HepG2 (cell line): Measurements from ENCODE around the gene ENTREP3. TPM values are rescaled to one million over a fixed set of nuclear protein-coding genes. Genes with fewer than 3 reads are reported as not detected.

Experiments
- ATF7-NPFF ChIP-seq: sonication (generic); formaldehyde crosslinking; IDR thresholded peaks from 2 replicates; pipeline ENCODE4 v1.8.1; 2023; ENCODE audit warnings: mild to moderate bottlenecking, low read depth, missing genetic modification reagents, moderate library complexity
- DRAP1 ChIP-seq: IDR thresholded peaks from 2 replicates; pipeline ENCODE4 v1.6.1; 2016; ENCODE audit warnings: missing genetic modification reagents, missing compliant biosample characterization
- KDM4B ChIP-seq: sonication (generic); formaldehyde crosslinking; IDR thresholded peaks from 2 replicates; pipeline ENCODE4 v1.4.0; 2020; ENCODE audit warnings: missing genetic modification reagents
- MTA1 ChIP-seq: sonication (generic); formaldehyde crosslinking; IDR thresholded peaks from 2 replicates; pipeline ENCODE4 v1.4.0; 2020; ENCODE audit warnings: missing genetic modification reagents, mild to moderate bottlenecking, borderline replicate concordance
- TIGD3 ChIP-seq: sonication (generic); formaldehyde crosslinking; IDR thresholded peaks from 2 replicates; pipeline ENCODE4 v1.5.1; 2020; ENCODE audit warnings: mild to moderate bottlenecking, missing genetic modification reagents, borderline replicate concordance
- TSC22D2 ChIP-seq: sonication (generic); formaldehyde crosslinking; IDR thresholded peaks from 2 replicates; pipeline ENCODE4 v1.5.1; 2020; ENCODE audit warnings: missing genetic modification reagents, mild to moderate bottlenecking, borderline replicate concordance
- XRCC5 ChIP-seq: fragments of 200-400 bp; formaldehyde crosslinking; optimal IDR thresholded peaks from 2 replicates; pipeline ENCODE3; 2017; ENCODE audit warnings: mild to moderate bottlenecking, low read length
- ZNF24 ChIP-seq: fragments of 450-650 bp; IDR thresholded peaks from 2 replicates; pipeline ENCODE4 v1.6.1; 2017; ENCODE audit warnings: antibody characterized with exemption, mild to moderate bottlenecking
- ZNF552 ChIP-seq: sonication (generic); formaldehyde crosslinking; IDR thresholded peaks from 2 replicates; pipeline ENCODE4 v1.9.0; 2022; ENCODE audit warnings: missing genetic modification reagents, mild to moderate bottlenecking, borderline replicate concordance
- ZNF674 ChIP-seq: sonication (generic); formaldehyde crosslinking; IDR thresholded peaks from 2 replicates; pipeline ENCODE4 v1.5.0; 2020; ENCODE audit warnings: low read depth, mild to moderate bottlenecking, missing genetic modification reagents
- polyA plus RNA-seq, 8 experiments: library from polyadenylated mRNA; depleted of rRNA in 3 of 8; stranded (reverse) in 7 of 8; unstranded in 1 of 8; fragments of >200 nt; fragmentation: Illumina TruSeq in 4 of 8; extraction: Trizol in 4 of 8; gene quantifications; 2 replicates each; pipeline versions ENCODE4 v1.2.1 to v1.2.3, GENCODE V29; 2011 to 2016; ENCODE audit warnings: low read depth in 4 of 8, missing spikeins in 1 of 8, mixed read lengths in 1 of 8; ENCODE audit not compliant: insufficient read depth in 1 of 8
- total RNA-seq, 5 experiments: library from RNA; depleted of rRNA; stranded (reverse); fragments of >200 nt; fragmentation: Illumina TruSeq; extraction: Trizol; gene quantifications; 2 replicates each; pipeline ENCODE4 v1.2.3, GENCODE V29; 2016; ENCODE audit warnings: low read depth in 1 of 5
- TF ChIP-seq, protein P1 (sequence below): sonication (generic); formaldehyde crosslinking; IDR thresholded peaks from 2 replicates; pipeline ENCODE4 v1.4.0; 2020; ENCODE audit warnings: mild to moderate bottlenecking, low read depth, missing genetic modification reagents
- TF ChIP-seq, protein P2 (sequence below): sonication (generic); formaldehyde crosslinking; IDR thresholded peaks from 2 replicates; pipeline ENCODE4 v1.5.1; 2020; ENCODE audit warnings: mild to moderate bottlenecking, missing genetic modification reagents, moderate library complexity
- TF ChIP-seq, protein P3 (sequence below): sonication (generic); formaldehyde crosslinking; IDR thresholded peaks from 2 replicates; pipeline ENCODE4 v1.4.0; 2020; ENCODE audit warnings: missing genetic modification reagents

The ENTREP3 gene
- total and polyA plus RNA-seq, 2 of the 13 experiments (the other 11 are each of a cell fraction or from before 2014, with no cell fraction given) = 4.1 to 9.9 TPM

- TF ChIP-seq, protein P1, sequence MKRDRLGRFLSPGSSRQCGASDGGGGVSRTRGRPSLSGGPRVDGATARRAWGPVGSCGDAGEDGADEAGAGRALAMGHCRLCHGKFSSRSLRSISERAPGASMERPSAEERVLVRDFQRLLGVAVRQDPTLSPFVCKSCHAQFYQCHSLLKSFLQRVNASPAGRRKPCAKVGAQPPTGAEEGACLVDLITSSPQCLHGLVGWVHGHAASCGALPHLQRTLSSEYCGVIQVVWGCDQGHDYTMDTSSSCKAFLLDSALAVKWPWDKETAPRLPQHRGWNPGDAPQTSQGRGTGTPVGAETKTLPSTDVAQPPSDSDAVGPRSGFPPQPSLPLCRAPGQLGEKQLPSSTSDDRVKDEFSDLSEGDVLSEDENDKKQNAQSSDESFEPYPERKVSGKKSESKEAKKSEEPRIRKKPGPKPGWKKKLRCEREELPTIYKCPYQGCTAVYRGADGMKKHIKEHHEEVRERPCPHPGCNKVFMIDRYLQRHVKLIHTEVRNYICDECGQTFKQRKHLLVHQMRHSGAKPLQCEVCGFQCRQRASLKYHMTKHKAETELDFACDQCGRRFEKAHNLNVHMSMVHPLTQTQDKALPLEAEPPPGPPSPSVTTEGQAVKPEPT = peak; percentile 93
- TF ChIP-seq ZNF674 (CRISPR knock-in tag) (no peak), ATF7-NPFF (CRISPR knock-in tag) (peak; percentile 57), MTA1 (CRISPR knock-in tag) (peak; percentile 96), TIGD3 (CRISPR knock-in tag) (no peak), XRCC5 (peak; percentile 34), KDM4B (peak; percentile 90), ZNF552 (no peak), ZNF24 (no peak), TSC22D2 (peak; percentile 58; the same call in 1 of the 2 replicates), DRAP1 (CRISPR knock-in tag) (peak; percentile 95)
- TF ChIP-seq, protein P2, sequence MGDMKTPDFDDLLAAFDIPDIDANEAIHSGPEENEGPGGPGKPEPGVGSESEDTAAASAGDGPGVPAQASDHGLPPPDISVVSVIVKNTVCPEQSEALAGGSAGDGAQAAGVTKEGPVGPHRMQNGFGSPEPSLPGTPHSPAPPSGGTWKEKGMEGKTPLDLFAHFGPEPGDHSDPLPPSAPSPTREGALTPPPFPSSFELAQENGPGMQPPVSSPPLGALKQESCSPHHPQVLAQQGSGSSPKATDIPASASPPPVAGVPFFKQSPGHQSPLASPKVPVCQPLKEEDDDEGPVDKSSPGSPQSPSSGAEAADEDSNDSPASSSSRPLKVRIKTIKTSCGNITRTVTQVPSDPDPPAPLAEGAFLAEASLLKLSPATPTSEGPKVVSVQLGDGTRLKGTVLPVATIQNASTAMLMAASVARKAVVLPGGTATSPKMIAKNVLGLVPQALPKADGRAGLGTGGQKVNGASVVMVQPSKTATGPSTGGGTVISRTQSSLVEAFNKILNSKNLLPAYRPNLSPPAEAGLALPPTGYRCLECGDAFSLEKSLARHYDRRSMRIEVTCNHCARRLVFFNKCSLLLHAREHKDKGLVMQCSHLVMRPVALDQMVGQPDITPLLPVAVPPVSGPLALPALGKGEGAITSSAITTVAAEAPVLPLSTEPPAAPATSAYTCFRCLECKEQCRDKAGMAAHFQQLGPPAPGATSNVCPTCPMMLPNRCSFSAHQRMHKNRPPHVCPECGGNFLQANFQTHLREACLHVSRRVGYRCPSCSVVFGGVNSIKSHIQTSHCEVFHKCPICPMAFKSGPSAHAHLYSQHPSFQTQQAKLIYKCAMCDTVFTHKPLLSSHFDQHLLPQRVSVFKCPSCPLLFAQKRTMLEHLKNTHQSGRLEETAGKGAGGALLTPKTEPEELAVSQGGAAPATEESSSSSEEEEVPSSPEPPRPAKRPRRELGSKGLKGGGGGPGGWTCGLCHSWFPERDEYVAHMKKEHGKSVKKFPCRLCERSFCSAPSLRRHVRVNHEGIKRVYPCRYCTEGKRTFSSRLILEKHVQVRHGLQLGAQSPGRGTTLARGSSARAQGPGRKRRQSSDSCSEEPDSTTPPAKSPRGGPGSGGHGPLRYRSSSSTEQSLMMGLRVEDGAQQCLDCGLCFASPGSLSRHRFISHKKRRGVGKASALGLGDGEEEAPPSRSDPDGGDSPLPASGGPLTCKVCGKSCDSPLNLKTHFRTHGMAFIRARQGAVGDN (CRISPR knock-in tag) = peak; percentile 99
- TF ChIP-seq, protein P3, sequence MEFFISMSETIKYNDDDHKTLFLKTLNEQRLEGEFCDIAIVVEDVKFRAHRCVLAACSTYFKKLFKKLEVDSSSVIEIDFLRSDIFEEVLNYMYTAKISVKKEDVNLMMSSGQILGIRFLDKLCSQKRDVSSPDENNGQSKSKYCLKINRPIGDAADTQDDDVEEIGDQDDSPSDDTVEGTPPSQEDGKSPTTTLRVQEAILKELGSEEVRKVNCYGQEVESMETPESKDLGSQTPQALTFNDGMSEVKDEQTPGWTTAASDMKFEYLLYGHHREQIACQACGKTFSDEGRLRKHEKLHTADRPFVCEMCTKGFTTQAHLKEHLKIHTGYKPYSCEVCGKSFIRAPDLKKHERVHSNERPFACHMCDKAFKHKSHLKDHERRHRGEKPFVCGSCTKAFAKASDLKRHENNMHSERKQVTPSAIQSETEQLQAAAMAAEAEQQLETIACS (CRISPR knock-in tag) = no peak
These were observed 45.5 kb upstream of the ENTREP3 start (continued) for GRCh38 chr1:155300553-155301329.
